Superior temporal gyrus (tissue), 1 donor: ENCODE measurements around the gene RNU6-8.

Experiments
- DNase-seq: peaks from one replicate; pipeline ENCODE4 v3.0.0-alpha.2; 2016; ENCODE audit errors: extremely low spot score

The RNU6-8 gene

DNA sequence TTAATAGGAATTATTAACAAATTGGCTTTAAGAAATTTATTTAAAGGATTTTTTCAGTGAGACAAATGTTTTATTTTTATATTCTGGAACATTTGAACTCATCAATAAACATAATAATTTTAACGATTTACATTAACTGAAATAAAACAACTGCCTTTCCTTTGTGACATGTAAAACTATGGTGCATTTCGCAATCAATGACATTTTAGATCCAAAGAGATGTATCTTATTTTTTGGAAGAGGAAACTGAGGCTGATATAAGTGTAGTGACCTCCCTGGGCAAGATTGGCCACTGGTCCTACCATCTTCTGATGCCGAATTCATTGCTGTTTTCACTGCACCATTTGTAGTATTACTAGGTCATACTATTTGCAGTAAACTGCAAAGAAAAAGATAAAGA lies 2.5 kb upstream of the RNU6-8 start:
- no peak for DNase-seq

DNA sequence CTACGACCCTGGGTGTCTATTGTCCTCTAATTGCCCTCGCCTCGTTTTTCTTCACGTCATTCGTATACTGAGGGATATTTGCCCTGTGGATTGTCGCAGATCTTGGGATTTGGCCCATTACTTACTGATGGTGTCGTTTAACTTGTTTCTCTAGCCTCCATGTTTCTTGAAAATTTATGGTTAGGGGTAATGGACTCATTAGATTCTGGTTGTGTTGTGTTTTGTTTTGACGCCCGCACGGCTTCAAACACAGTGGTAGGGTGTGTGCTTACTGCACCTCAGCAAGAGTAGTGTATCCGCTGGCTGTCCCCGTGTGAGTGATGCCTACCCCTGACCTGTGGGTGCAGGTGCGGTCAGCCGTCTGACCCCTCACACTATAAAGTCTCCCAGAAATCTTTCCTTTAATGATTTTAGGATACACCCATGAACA lies 874 bp upstream of the RNU6-8 start:
- peak; percentile 46 for DNase-seq

DNA sequence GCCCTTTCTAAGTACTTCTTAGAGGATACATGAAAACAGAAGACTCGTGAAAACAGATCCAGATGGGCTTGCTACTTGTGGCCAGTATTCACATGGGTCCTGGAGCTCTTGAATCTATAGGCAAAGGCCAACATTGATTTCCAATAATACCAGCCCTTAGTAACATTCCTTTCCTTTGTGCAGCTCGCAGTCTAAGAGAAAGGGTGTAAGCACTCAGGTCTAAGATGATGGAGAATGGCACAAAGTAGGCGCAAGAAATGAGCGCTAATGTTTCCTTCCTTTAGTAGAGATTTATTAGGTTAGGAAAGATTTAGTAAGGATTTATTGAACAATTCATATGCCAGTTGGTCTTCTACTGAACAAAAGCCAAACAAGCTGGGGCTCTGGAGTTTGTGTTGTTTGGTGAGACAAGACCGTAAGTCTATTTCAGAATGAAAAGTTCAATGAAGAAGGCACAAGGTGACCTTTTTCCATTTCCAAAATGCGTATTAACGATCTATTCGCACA lies 525 bp downstream of the RNU6-8 start:
- peak; percentile 66 for DNase-seq

DNA sequence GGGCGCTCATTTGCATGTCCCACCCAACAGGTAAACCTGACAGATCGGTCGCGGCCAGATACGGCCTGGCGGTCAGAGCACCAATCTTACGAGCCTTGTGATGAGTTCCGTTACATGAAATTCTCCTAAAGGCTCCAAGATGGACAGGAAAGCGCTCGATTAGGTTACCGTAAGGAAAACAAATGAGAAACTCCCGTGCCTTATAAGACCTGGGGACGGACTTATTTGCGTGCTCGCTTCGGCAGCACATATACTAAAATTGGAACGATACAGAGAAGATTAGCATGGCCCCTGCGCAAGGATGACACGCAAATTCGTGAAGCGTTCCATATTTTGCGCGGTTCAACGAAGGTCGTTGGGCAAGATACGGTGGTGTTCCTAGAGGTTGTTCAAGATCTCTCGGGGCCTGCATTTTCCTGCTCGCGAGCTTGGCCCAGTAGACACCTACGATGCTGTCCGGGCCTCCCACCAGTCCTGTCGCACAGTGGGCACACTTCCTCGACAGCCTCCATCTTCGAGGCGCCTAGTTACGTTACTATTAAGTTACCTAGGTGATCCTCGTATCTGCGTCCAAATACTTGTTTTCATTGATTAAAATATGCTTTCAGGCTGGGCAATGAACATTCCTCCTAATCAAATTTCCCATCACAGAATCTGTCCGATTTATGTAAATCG lies 1.1 kb downstream of the RNU6-8 start, which contains the start of gene RNU6-7:
Gene RNU6-7 (plus strand): TSS at position 230 of the 675 bp plus-strand sequence.
- DNase-seq = peak; percentile 61

DNA sequence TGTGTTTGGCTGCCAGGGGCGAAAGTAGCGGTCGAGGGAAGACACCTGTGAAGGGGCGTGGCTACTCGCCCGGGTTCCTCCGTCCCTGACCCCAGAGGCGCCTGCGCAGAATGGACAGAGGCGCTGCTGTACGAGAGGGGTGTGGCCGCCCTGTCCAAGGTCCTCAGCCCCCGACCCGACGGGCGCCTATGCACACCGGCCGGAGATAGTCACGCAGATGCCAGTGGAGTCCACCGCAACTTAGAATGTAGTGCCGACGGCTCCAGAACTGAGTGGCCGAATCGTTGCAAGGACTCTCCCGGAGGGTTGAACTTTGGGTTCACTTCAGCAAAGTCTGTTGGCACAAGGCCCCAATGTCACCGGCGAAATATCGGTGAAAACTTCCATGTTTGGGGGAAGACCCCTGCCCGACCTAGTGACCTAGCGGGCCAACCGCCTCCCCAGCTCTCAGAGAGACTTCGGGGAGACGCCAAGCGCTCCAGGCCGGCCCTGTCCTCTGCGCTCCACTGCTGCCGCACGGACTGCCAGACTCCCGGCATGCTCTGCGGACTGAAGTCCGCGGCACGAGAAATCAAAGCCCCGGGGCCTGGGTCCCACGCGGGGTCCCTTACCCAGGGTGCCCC lies 1.8 kb downstream of the RNU6-8 start:
- peak; percentile 71 for DNase-seq

DNA sequence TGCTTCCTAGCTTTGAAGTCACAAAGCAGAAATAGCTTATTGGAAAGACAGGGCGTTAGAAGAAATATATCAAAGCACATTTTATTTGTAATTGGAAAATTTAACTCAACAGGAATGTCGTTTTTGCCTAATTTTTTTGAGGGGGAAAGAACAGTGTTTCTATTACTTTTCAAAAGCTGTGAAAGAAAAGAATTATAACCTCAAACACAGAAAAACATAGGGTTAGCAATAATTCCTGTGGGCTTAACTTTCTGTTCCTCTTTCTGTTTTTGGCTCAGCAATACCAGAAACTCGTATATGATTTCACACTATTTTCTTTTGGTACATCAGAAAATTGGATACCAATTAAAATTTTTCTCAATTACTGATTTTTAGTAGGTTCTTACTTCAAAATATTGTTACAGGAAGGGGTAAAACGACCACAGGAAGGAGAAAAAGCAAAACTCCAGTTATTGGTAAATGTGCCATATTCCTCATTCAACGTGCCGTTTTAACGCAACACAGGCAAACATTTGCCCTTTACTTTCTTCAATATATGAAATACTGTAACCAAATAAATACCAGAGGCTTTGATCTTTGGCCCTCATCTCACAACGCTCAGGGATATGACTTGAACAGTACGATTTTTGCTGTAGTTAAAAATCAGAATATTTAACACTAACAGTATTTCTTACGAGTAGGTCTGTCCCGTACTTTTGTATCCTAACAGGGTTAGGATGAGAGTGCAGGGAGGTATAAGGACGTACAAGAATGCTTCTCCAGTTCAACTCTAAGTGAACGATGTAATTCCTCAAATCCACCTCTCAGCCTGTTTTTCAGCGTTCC lies 2.5 kb downstream of the RNU6-8 start:
- peak; percentile 23 for DNase-seq

DNA sequence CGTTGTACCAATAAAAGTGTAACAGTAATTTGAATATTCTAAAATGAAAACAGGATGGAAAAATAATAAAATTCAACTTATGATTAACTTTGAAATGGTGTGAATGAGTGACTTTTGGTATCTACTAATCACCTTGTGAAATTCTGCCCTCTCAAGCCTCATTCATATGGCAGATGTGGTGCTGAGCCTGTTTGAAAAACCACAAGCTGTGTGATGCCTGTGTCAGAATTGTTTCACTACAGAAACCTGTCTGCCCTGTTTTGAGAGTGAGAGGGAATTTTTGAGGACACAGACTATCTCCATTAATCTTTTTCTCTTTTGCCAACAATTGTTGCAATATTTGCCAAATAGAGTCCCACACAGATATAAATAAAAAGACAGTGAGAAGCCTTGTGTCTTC lies 5.2 kb downstream of the RNU6-8 start:
- DNase-seq = no peak

DNA sequence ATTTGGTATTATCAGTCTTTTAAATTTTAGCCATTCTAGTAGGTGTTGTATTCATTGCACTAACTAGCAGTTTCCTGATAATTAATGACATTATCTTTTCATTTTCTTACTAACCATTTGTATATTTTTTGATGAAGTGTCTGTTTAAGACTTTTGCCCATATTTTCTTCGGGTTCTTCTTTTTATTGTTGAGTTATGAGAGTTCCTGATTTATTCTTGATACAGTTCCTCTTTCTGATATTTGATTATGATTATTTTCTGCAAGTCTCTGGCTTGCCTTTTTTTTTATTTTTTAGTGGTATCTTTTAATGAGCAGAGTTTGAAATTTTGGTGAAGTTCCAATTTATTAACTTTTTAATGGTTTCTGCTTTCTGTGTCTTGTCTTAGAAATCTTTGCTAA lies 7.4 kb downstream of the RNU6-8 start:
- DNase-seq = no peak

DNA sequence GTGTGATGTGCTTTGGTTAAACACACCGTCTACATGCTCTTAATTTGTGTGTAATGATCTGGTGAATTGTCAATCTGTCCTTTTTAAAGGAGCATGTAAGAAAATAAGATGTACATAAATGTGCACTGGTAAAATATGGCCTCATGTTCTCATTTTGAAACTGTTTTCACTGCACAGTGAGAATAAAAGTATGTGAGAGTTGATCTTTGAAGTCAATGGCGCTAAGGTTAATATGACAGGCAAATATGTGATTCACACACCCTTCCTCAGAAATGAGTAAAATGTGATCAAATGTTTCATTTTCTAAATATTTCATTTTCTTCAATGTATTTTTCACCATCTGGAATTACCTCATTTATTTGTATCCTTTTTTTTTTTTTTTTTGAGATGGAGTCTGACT lies 9.5 kb downstream of the RNU6-8 start:
- DNase-seq = no peak

DNA sequence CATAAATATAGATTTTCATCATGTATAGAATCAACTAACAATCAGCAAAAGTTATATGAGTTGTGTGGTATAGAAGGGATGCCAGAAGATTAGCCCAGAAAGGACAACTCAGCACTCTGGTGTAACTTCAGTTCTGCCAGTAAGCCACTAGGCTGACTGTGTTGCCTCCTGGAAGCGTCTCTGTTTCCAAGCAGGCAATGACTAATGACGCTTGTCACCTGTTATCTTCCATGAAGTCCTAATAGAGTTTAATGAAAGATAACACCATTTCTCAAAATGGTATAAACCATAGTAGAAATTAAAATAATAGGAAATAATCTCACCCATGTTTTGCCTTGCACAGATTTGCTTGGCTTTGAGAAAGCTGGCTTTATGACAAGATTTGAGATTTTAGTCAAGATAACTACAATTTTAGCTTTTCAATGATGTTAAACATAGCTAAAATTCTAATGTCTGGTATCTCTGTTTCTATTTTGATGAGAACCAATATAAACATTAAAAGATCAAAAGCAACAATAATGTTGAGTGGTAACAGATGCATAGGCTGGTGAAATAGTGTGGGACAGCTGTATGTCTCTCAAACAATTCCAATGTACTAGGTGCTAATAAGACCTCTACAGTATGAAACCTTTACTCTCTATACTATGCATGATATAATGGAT lies 10.2 kb downstream of the RNU6-8 start:
- no peak for DNase-seq

DNA sequence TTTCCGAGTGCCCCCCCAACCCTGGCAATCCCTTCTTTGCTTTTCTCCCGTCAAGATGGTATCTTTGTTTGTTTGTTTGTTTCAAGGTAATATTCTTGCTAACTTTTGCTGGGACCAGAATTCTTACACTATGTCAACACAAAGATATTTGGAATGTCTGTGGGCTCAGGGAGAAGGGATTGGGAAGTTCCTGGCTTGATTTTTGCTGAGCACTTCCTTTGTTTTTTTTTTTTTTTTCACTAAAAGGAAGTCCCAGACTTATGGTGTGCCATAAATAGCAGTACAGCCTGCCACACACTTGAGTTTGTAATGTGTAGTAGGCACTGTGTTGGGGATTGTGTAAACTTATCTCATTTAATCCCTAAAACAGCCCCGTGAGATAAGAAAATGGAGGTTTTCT lies 12.4 kb downstream of the RNU6-8 start:
- DNase-seq = no peak

DNA sequence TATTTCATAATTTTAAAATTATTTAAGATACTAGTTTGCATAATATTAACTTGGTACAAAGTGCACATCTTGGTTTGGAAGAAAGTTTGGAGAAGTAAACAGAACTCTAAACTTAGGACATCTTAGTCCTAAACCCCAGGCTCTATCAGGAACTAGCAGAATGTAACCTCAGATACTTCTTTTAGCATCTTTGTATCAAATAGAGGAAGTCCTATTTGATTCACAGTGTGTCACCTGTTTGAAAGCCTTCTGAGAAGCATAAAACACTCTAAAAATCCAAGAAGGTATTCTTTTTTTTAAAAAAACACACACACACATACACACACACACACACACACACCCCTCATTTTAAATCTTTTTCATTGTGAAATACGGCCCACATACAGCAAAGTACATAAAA lies 13.3 kb downstream of the RNU6-8 start:
- no peak for DNase-seq

DNA sequence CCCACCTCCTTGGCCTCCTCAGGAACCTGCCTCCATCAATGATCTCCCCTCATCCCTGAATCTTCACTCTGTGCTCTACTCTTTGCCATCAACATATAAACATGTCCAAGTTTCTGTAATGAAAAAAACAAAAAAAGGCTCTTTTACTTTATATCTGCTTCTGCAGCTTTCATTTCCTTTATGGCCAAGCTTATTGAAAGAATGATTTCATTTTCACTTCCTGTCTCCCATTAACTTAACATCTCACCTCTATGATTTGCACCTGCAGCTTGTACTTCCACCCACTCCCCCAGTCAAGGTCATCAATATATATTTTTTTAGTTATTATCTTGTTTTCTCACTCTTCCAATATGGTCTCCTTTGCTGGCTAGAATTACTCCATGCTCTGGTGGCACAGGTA lies 16.8 kb downstream of the RNU6-8 start:
- no peak for DNase-seq

DNA sequence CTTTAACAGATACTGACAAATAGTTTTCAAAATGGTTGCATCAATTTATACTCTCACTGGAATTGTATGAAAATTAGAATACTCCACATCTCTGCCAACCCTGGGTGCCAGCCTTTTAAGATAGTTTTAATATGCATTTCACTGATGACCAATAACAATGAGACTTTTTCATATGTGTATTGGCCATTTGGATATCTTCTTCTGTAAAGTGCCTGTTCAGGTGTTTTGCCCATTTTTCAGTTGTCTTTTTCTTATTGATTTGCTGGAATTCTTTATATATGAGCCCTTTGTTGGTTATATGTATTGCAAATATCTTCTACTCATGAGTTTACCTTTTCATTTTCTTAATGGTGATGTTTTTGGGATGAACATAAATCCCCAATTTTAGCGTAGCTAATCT lies 18.0 kb downstream of the RNU6-8 start:
- no peak for DNase-seq

DNA sequence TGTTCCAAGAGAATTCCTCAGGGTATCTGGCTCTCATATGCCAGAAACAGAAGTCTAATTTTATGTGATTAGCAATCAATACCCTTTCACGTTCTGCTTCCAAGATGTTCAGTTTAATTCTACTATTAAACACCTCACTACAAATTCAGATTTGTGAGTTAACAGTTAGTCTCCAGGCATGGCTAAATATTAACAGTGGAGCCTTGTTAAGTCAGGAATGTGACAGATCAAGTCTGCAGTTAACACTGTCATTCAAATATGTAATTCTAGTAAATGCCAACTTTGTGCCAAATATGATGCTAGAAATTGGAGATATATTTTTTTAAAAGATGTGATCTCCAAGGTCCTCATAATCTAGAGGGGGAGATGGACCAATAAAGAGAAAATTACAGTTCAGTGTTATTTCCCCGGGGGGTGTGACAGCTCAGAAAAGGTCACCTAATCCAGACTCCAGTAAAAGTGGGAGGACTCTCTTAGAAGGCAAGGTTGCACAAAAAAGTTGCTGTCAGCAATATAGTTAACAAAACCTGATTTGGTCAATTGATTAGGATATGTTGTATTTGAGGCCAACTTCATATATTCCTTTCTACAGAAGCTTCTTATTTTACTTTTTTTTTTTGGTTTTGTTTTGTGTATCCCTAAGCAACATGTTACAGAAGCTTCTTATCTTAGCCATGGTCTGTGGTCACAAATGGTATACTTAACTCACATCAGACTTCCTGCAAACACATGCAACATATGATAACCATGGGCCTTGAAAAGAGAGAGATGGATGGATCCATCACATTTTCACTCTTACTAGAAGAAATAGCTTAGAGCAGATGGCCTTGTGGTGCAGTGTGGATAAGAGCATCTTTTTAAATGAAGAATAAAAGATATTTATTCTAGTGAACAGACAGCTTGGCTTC lies 19.7 kb downstream of the RNU6-8 start:
- DNase-seq = no peak

DNA sequence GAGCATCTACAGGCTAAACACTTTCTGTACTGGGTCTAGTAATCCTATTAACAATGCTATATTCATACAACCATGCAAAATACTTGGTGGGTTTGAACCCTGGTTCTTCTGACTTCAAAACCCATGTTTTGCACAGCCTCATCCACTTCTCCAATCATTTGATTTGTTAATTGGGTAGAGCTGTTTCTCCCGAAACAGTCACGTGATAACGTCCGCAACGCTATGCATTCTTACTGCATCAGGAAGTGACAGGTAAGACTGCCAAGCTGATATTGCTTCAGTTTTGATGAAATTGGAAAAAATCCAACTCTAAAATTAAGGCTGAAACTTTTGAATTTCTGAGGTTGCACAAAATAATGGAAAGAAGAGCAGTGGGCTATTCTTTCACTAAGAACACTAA lies 31.6 kb downstream of the RNU6-8 start:
- DNase-seq = no peak

DNA sequence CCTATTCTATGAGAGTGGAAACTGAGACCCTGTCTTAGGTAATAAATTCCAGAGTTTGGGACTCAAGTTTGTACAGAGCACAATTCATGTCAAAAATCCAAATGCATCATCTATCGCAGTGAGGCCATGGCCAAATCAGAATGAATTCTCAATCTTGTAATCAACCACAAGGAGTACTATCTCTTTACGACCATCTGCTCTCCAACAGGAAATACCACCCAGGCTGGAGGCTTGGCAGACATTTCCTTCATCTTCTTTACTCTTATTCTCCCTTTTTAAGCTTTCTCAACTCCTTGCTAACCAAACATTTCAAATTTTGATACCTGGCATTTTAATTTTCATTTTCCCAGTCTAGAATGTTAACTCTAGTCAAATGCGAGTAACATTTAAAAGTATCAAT lies 33.9 kb downstream of the RNU6-8 start:
- DNase-seq = no peak

DNA sequence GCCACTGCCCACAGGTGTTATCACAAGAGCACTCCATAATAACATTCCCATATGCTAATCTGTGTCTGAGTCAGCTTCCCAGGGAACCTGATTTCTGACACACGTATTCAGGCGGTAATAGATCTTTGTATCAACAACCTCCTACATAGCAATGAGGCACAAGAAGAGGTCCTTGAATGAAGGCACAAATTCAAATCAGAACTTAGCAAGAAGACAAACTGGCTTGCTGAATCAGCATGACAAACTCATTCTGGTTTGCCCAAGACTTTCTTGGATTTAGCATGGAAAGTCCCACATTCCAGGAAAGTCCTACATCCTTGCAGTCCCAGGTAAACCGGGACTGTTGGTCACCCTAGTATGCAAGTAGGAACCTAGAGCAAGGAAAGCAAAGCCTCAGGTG lies 35.2 kb downstream of the RNU6-8 start:
- DNase-seq = no peak

DNA sequence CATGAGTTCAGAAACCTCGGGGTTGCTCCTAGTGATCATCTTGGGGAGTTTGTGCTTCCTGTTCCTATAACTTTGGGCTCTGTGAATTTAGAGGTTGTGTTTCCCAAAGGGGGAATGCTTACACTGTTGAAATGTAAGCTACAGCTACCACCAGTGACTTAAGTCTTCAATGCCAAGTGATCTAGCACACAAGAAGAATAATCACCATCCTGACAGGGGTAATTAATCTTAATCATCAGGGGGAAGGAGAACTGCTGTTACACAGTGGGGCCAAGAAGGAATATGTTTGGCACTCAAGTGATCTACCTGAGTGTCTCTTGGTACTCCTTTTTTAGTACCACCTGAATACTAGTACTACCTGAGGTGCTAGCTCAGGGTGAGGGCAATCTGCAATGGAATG lies 36.1 kb downstream of the RNU6-8 start:
- no peak for DNase-seq

DNA sequence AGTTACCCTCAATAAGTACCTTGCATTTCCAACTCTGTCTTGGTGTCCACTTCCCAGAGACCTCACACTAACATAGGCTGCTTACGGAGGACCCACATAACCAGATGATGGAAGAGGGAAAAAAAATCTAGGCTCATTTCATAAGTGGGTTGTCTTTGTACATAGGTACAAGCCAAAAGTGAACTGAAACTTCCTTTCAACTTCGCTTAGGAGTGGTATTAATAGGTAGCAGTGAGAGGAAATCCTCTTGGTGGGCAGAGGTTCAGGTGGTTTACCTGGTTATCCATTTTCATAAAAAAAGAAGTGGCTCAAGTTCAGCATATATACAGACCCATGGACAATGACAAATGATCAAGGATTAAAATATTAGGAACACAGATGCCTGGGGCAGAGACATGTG lies 37.0 kb downstream of the RNU6-8 start:
- DNase-seq = no peak
